KMS-11 (cell line): Measurements from ENCODE around the gene DRAM1.
"Not testable (repeated sequence)": the region's sequence is repeated elsewhere in the genome, so short reads cannot be mapped to it uniquely, and the experiment has no call there.

Source experiments
- H2AFZ ChIP-seq: fragments of 200-600 bp; sonication (generic); 2 replicates; pipeline ENCODE4 v1.6.1; 2016; ENCODE audit warnings: antibody characterized with exemption, mixed run types, low read depth
- H3K27ac ChIP-seq: fragments of 200-600 bp; sonication (generic); 2 replicates; pipeline ENCODE4 v1.6.1; 2016; ENCODE audit warnings: mild to moderate bottlenecking, mixed run types
- H3K27me3 ChIP-seq: fragments of 200-600 bp; sonication (generic); 2 replicates; pipeline ENCODE4 v1.6.1; 2017; ENCODE audit warnings: mild to moderate bottlenecking, low read depth, mixed run types, moderate library complexity; ENCODE audit not compliant: insufficient read depth
- H3K36me3 ChIP-seq: fragments of 200-600 bp; sonication (generic); 2 replicates; pipeline ENCODE4 v1.6.1; 2017; ENCODE audit warnings: mild to moderate bottlenecking, mixed run types; ENCODE audit not compliant: insufficient read depth
- H3K4me1 ChIP-seq: fragments of 200-600 bp; sonication (generic); 2 replicates; pipeline ENCODE4 v1.6.1; 2016; ENCODE audit warnings: mild to moderate bottlenecking, low read depth, mixed run types; ENCODE audit not compliant: poor library complexity, severe bottlenecking
- H3K4me2 ChIP-seq: fragments of 200-600 bp; sonication (generic); 2 replicates; pipeline ENCODE4 v1.7.0; 2016; ENCODE audit warnings: mild to moderate bottlenecking, mixed run types
- H3K4me3 ChIP-seq: fragments of 200-600 bp; sonication (generic); IDR thresholded peaks from 2 replicates; pipeline ENCODE4 v1.6.1; 2017; ENCODE audit warnings: low read depth, low read length, mixed read lengths; ENCODE audit not compliant: insufficient read depth
- H3K79me2 ChIP-seq: fragments of 200-600 bp; sonication (generic); 2 replicates; pipeline ENCODE4 v1.6.1; 2016; ENCODE audit warnings: low read depth, mixed run types; ENCODE audit not compliant: insufficient read depth
- H3K9ac ChIP-seq: fragments of 200-600 bp; sonication (generic); 2 replicates; pipeline ENCODE4 v1.6.1; 2016; ENCODE audit warnings: mild to moderate bottlenecking, mixed run types
- H4K20me1 ChIP-seq: fragments of 200-600 bp; sonication (generic); 2 replicates; pipeline ENCODE4 v1.6.1; 2016; ENCODE audit warnings: mild to moderate bottlenecking, mixed run types; ENCODE audit not compliant: insufficient read depth
- CTCF ChIP-seq: fragments of 200-600 bp; sonication (generic); conservative IDR thresholded peaks from 2 replicates; pipeline ENCODE4 v1.6.1; 2017; ENCODE audit warnings: low read depth, mild to moderate bottlenecking, antibody characterized with exemption, low read length, moderate library complexity, mixed read lengths

Gene DRAM1

DNA sequence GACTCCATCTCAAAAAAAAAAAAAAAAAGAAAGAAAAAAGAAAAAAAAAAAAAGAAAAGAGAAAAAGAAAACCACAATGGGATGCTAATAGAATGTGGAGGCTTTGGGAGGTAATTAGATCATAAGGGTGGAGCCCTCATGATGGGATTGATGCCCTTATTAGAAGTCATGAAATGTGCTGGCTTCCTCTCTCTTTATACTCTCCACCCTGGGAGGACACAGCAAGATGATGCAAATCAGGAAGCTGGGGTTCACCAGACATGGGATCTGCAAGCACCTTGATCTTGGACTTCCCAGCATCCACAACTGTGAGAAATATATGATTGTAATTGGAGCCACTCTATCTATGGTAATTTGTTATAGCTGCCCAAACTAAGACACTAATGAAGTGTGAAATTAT is 13.4 kb upstream of the DRAM1 start:
- no peaks in the 10 kb centered on the region for H4K20me1 ChIP-seq
- no peak overlapping the region for H3K4me3 ChIP-seq
- no peak for TF ChIP-seq CTCF
- no peak overlapping the region for H3K4me2 ChIP-seq
- H3K79me2 ChIP-seq, result no peaks in the 10 kb centered on the region
- no peak overlapping the region for H2AFZ ChIP-seq
- no peak overlapping the region for H3K27ac ChIP-seq
- H3K9ac ChIP-seq, result no peak overlapping the region
- H3K4me1 ChIP-seq, result no peaks in the 10 kb centered on the region
- H3K27me3 ChIP-seq, result no peaks in the 10 kb centered on the region
- H3K36me3 ChIP-seq, result no peaks in the 10 kb centered on the region

GRCh38 chr12:101866615-101867373 is 10.6 kb upstream of the DRAM1 start:
- Histone ChIP-seq H3K9ac (no peak overlapping the region), H3K4me2 (no peak overlapping the region)

GRCh38 chr12:101867619-101868018 is 9.8 kb upstream of the DRAM1 start:
- not testable (repeated sequence) for H3K27ac ChIP-seq, H3K79me2 ChIP-seq, H3K4me1 ChIP-seq

More at GRCh38 chr12:101866615-101867373, 10.6 kb upstream of the DRAM1 start:
- Histone ChIP-seq H3K4me3 (no peak overlapping the region), H4K20me1 (no peaks in the 10 kb centered on the region), H3K4me1 (no peaks in the 10 kb centered on the region), H3K27me3 (no peaks in the 10 kb centered on the region), H3K36me3 (no peaks in the 10 kb centered on the region), H3K27ac (no peak overlapping the region), H3K79me2 (no peaks in the 10 kb centered on the region), H2AFZ (no peak overlapping the region)
- no peak for TF ChIP-seq CTCF

DNA sequence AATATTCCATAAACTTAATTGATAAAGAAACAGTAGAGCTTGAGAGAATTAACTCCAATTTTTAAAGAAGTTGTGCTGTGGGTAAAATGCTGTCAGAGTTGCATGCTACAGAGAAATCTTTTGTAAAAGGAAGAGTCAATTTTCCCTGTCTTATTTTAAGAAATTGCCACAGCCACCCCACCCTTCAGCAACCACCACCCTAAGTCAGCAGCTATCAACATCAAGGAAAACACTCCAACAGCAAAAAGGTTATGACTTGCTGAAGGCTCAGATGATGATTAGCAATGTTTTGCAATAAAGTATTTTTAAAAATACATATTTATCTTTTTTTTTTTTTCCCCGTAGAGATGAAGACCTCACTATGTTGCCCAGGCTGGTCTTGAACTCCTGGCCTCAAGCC is 6.5 kb upstream of the DRAM1 start:
- H3K27ac ChIP-seq, result no peak overlapping the region
- H3K4me2 ChIP-seq, result no peak overlapping the region
- H3K4me1 ChIP-seq, result no peaks in the 10 kb centered on the region
- H4K20me1 ChIP-seq, result no peaks in the 10 kb centered on the region
- no peaks in the 10 kb centered on the region for H3K79me2 ChIP-seq
- H2AFZ ChIP-seq, result no peak overlapping the region
- no peaks in the 10 kb centered on the region for H3K27me3 ChIP-seq
- H3K9ac ChIP-seq, result no peak overlapping the region
- TF ChIP-seq CTCF, result no peak
- H3K4me3 ChIP-seq, result no peak overlapping the region
- H3K36me3 ChIP-seq, result no peaks in the 10 kb centered on the region

More at GRCh38 chr12:101867619-101868018, 9.8 kb upstream of the DRAM1 start:
- not testable (repeated sequence) for H3K4me2 ChIP-seq, H3K4me3 ChIP-seq, H3K9ac ChIP-seq, H3K27me3 ChIP-seq, H3K36me3 ChIP-seq, H2AFZ ChIP-seq, H4K20me1 ChIP-seq

GRCh38 chr12:101875162-101875561 is 2.2 kb upstream of the DRAM1 start:
- no peak overlapping the region for H3K9ac ChIP-seq
- H3K4me1 ChIP-seq, result peaks cover 10% of the 10 kb centered on the region
- H3K36me3 ChIP-seq, result no peaks in the 10 kb centered on the region
- no peaks in the 10 kb centered on the region for H4K20me1 ChIP-seq
- no peak overlapping the region for H2AFZ ChIP-seq
- no peaks in the 10 kb centered on the region for H3K79me2 ChIP-seq
- H3K27me3 ChIP-seq, result no peaks in the 10 kb centered on the region
- no peak overlapping the region for H3K27ac ChIP-seq
- no peak for TF ChIP-seq CTCF
- H3K4me2 ChIP-seq, result no peak overlapping the region
- H3K4me3 ChIP-seq, result no peak overlapping the region
